ENCODE data around the gene SKI.

Gene SKI

DNA sequence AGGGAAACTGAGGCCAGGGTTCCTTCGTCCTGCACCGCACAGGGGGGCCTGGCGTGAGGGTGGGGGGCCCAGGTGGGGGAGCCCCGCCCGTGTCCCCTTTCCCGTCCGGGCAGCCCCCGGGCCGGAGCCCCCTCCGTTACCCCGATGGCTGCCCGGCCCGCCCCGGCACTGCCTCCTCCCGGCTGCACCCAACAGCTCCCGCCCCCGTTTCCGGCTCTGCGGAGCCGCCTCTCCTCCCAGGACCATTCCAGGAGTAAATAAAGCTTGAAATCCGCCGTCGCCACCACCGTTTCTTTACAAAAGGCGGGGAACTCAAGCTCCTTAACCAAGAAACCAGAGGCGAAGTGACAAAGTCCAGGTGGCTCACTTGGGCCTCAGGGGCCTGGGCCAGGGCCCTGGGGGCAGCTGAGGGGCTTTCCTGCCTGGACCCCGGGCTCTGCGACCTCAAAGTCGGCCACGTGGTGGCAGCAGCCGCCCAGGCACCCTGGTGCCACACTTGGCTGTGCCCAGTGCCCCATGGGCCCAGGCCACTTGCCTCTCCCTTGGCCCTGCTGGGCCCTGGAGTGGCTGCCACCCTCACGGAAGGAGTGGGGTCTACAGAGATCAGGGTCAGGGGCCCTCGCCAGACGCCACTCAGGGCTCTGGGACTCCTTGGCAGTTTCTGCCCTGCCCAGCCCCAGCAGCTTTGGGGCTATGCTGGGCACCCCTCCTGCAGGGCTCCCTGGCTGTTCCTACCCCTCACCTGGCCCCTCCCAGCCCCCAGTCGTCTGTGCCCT, 33.0 kb upstream of the SKI start:
- peaks cover 4% of the 10 kb centered on the region for H4K20me1 ChIP-seq (ENCODE audit: insufficient read depth, low read length)
- peak overlapping the region; percentile 70 for H3K4me2 ChIP-seq (ENCODE audit: insufficient read depth, low read length)
- DNase-seq: peak; percentile 91
- H3K4me3 ChIP-seq (ENCODE audit: low read depth in 1 of 2, low read length in 2 of 2): peak overlapping the region; percentile 33 to 65; a peak in 3 of 4 replicates
- TF ChIP-seq EZH2 (IDR thresholded peaks at IDR 0.05; ENCODE audit: borderline replicate concordance, low read depth, low read length, severe bottlenecking) (no peak), CTCF (IDR thresholded peaks at IDR 0.05; ENCODE audit: borderline replicate concordance, extremely low read depth, low read length, poor library complexity, severe bottlenecking) (peak; percentile 91)
- ATAC-seq (ENCODE audit: insufficient read depth, low read depth): peak; percentile 91
- peak overlapping the region; percentile 92 for H3K27ac ChIP-seq (ENCODE audit: low read length)
- no peaks in the 10 kb centered on the region for H3K9me3 ChIP-seq (ENCODE audit: insufficient read depth, low read length, severe bottlenecking)
- peak overlapping the region; percentile 66 for H3K9ac ChIP-seq (ENCODE audit: low read depth, low read length)
- H3K79me2 ChIP-seq (ENCODE audit: insufficient read depth, low read length): peaks cover 30% of the 10 kb centered on the region
- peaks cover 34% of the 10 kb centered on the region for H3K4me1 ChIP-seq (ENCODE audit: insufficient read depth, low read length)
- peaks cover 20% of the 10 kb centered on the region for H3K36me3 ChIP-seq (ENCODE audit: insufficient read depth, low read length)
- H3K27me3 ChIP-seq (ENCODE audit: insufficient read depth, low read length, poor library complexity): no peaks in the 10 kb centered on the region
- H2AFZ ChIP-seq (ENCODE audit: low read depth, low read length): peak overlapping the region; percentile 89

- H3K9me3 ChIP-seq (ENCODE audit: insufficient read depth, low read length, severe bottlenecking): no peaks in the 10 kb centered on the region
Observed at GRCh38 chr1:2195785-2196184, 32.3 kb upstream of the SKI start.

DNA sequence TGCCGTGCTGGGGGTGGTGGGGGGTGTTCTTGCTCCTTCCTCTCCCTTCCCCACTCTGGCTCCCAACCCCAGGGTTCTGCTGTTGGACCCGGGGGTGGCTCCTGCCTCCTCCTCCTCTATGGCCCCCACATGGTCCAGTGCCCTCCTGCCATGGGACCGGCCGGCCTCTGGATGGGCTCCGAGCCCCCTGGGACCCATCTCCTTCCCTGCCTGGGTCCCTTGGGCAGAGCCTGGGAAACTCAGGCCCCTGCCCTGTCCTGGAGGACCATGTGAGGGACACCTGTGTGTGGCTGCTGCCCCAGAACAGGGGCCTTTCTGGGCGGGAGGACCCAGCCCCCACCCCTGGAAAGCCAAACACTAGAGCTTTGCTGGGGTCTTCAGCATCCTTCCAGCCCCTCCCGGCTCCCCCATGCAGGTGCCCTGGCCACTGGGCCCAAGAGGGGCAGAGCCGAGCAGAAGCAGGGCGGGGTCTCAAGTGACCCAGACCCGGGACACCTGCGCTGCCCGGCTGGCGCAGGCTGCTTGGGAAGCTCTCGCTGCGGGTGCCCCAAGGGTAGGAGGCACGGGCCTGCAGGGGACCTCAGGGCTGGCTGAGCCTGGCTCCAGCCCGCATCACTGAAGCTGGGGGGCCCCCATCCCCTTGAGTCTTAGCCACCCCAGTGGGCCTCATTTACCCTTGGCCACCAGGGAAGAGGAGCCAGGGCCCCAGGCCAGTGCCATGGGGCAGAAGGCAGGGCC, 31.0 kb upstream of the SKI start:
- Histone ChIP-seq H3K9ac (ENCODE audit: low read depth, low read length) (no peak overlapping the region), H3K4me2 (ENCODE audit: insufficient read depth, low read length) (no peak overlapping the region), H3K4me1 (ENCODE audit: insufficient read depth, low read length) (peaks cover 32% of the 10 kb centered on the region), H2AFZ (ENCODE audit: low read depth, low read length) (no peak overlapping the region), H3K36me3 (ENCODE audit: insufficient read depth, low read length) (peaks cover 10% of the 10 kb centered on the region), H3K4me3 (ENCODE audit: low read depth in 1 of 2, low read length in 2 of 2) (no peak overlapping the region), H3K9me3 (ENCODE audit: insufficient read depth, low read length, severe bottlenecking) (no peaks in the 10 kb centered on the region), H3K27me3 (ENCODE audit: insufficient read depth, low read length, poor library complexity) (no peaks in the 10 kb centered on the region), H3K27ac (ENCODE audit: low read length) (no peak overlapping the region), H3K79me2 (ENCODE audit: insufficient read depth, low read length) (peaks cover 19% of the 10 kb centered on the region), H4K20me1 (ENCODE audit: insufficient read depth, low read length) (no peaks in the 10 kb centered on the region)
- ATAC-seq (ENCODE audit: insufficient read depth, low read depth) (no peak), DNase-seq (no peak)
- TF ChIP-seq CTCF (IDR thresholded peaks at IDR 0.05; ENCODE audit: borderline replicate concordance, extremely low read depth, low read length, poor library complexity, severe bottlenecking): no peak
- TF ChIP-seq EZH2 (IDR thresholded peaks at IDR 0.05; ENCODE audit: borderline replicate concordance, low read depth, low read length, severe bottlenecking): no peak

More at GRCh38 chr1:2195785-2196184, 32.3 kb upstream of the SKI start:
- Histone ChIP-seq H3K36me3 (ENCODE audit: insufficient read depth, low read length) (peaks cover 13% of the 10 kb centered on the region), H3K4me2 (ENCODE audit: insufficient read depth, low read length) (peak overlapping the region; percentile 70), H2AFZ (ENCODE audit: low read depth, low read length) (peak overlapping the region; percentile 89), H3K4me1 (ENCODE audit: insufficient read depth, low read length) (peaks cover 34% of the 10 kb centered on the region), H3K9ac (ENCODE audit: low read depth, low read length) (peak overlapping the region; percentile 66), H3K27me3 (ENCODE audit: insufficient read depth, low read length, poor library complexity) (no peaks in the 10 kb centered on the region), H3K27ac (ENCODE audit: low read length) (peak overlapping the region; percentile 92), H4K20me1 (ENCODE audit: insufficient read depth, low read length) (no peaks in the 10 kb centered on the region; the same call in 1 of the 2 replicates), H3K79me2 (ENCODE audit: insufficient read depth, low read length) (peaks cover 26% of the 10 kb centered on the region), H3K4me3 (ENCODE audit: low read depth in 1 of 2, low read length in 2 of 2) (peak overlapping the region in 1 of 2 experiments; percentile 65; a peak in 2 of 4 replicates)
- no peak for TF ChIP-seq CTCF (IDR thresholded peaks at IDR 0.05; ENCODE audit: borderline replicate concordance, extremely low read depth, low read length, poor library complexity, severe bottlenecking)
- TF ChIP-seq EZH2 (IDR thresholded peaks at IDR 0.05; ENCODE audit: borderline replicate concordance, low read depth, low read length, severe bottlenecking): no peak
- no peak for ATAC-seq (ENCODE audit: insufficient read depth, low read depth)
- no peak for DNase-seq
